Measurements from ENCODE around the gene SEC23IP.

SEC23IP gene

DNA sequence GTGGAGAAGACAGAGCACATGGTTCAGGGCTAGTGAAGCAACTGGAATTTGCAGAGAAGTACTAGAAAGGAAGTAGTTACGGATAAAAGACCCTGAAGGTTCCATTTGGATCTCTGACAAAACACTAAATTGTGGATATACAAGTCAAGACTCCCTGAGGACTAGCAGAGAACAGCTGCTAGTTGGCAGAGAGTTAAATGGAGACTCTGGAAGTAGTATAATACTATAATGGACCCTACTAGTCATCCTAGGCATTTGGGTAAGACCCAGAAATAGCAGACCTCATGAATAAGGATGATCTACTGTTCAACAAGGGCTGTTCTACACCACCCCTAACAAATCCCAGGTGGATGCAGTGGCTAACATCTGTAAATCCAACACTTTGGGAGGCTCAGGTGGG, 39.0 kb upstream of the SEC23IP start:
- no peak for DNase-seq (ENCODE audit: low spot score)
- TF ChIP-seq, protein P1, sequence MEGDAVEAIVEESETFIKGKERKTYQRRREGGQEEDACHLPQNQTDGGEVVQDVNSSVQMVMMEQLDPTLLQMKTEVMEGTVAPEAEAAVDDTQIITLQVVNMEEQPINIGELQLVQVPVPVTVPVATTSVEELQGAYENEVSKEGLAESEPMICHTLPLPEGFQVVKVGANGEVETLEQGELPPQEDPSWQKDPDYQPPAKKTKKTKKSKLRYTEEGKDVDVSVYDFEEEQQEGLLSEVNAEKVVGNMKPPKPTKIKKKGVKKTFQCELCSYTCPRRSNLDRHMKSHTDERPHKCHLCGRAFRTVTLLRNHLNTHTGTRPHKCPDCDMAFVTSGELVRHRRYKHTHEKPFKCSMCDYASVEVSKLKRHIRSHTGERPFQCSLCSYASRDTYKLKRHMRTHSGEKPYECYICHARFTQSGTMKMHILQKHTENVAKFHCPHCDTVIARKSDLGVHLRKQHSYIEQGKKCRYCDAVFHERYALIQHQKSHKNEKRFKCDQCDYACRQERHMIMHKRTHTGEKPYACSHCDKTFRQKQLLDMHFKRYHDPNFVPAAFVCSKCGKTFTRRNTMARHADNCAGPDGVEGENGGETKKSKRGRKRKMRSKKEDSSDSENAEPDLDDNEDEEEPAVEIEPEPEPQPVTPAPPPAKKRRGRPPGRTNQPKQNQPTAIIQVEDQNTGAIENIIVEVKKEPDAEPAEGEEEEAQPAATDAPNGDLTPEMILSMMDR (IDR thresholded peaks at IDR 0.05; ENCODE audit: borderline replicate concordance, control extremely low read depth, extremely low read depth, insufficient read depth, missing control alignments): no peak
- in situ Hi-C loops (cut with MboI; ENCODE audit: low sequenced_read_pairs, unreplicated experiment): loop anchor here (10.0 kb wide), 1 partner anchor 169 kb away; no protein-coding TSS in a partner anchor

DNA sequence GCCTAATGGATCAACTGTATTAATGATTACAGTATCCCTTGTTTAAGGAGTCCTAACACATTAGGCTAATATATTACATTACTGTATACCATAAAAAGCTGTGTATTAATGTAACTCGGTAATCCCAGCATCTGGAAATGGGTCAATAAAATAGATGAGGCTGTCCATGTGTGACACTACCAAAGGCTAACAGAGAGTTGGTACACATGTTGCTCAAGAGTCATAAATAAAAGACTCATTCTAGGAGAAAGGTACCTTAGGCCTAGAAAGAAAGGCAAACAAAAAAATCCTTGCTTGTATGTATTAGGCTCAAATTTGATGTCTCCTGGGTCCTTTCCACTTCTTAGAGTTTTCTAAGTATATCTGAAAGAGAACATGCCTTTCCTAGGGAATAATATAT, 34.5 kb upstream of the SEC23IP start:
- in situ Hi-C loops (cut with MboI; ENCODE audit: low sequenced_read_pairs, unreplicated experiment): loop anchor here (10.0 kb wide), 1 partner anchor 173 kb away; no protein-coding TSS in a partner anchor
- TF ChIP-seq, protein P1 (IDR thresholded peaks at IDR 0.05; ENCODE audit: borderline replicate concordance, control extremely low read depth, extremely low read depth, insufficient read depth, missing control alignments): no peak
- DNase-seq (ENCODE audit: low spot score): no peak

GRCh38 chr10:119859420-119860258, 32.9 kb upstream of the SEC23IP start:
- TF ChIP-seq, protein P1 (IDR thresholded peaks at IDR 0.05; ENCODE audit: borderline replicate concordance, control extremely low read depth, extremely low read depth, insufficient read depth, missing control alignments): peak; percentile 23
- DNase-seq (ENCODE audit: low spot score): peak; percentile 43
- in situ Hi-C loops (cut with MboI; ENCODE audit: low sequenced_read_pairs, unreplicated experiment): loop anchor here (10.0 kb wide), 1 partner anchor 175 kb away; no protein-coding TSS in a partner anchor

DNA sequence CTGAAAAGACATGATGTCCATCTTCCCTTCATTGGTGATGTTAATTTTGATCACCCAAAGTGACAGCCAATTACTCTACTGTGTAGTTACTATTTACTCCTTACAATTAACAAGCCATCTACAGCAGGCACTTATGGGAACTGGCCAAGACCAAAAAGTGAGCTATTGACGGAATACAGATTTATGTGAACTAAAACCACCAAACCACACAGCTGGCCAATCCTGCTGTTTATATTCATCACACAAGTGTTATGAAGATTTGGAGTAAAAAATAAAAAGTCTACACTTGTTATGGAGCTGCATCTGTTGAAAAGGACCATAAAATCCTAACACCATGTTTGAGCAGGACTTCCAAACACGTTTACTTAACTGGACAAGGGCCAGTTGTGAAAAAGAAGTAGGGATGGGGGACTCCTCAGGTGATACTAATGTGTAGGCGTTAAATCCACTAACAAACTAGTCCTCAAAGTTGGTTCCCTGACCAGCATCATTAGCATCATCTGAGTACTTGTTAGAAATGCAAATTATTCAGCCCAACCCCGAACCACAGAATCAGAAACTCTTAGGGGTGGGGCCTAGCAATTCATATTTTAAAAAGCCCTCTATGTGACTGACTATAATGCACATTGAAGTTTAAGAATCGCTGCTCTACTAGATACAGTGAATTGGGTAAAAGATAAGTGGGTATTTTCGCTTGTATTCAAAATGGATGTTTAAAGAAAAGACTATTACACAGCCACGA, 31.5 kb upstream of the SEC23IP start:
- DNase-seq (ENCODE audit: low spot score): no peak
- TF ChIP-seq, protein P1 (IDR thresholded peaks at IDR 0.05; ENCODE audit: borderline replicate concordance, control extremely low read depth, extremely low read depth, insufficient read depth, missing control alignments): no peak
- in situ Hi-C loops (cut with MboI; ENCODE audit: low sequenced_read_pairs, unreplicated experiment): no loop called here

GRCh38 chr10:119862524-119862923, 30.0 kb upstream of the SEC23IP start:
- TF ChIP-seq, protein P1 (IDR thresholded peaks at IDR 0.05; ENCODE audit: borderline replicate concordance, control extremely low read depth, extremely low read depth, insufficient read depth, missing control alignments): no peak
- no peak for DNase-seq (ENCODE audit: low spot score)
- in situ Hi-C loops (cut with MboI; ENCODE audit: low sequenced_read_pairs, unreplicated experiment): no loop called here

- DNase-seq (ENCODE audit: low spot score): no peak
- in situ Hi-C loops (cut with MboI; ENCODE audit: low sequenced_read_pairs, unreplicated experiment): no loop called here
- TF ChIP-seq, protein P1 (IDR thresholded peaks at IDR 0.05; ENCODE audit: borderline replicate concordance, control extremely low read depth, extremely low read depth, insufficient read depth, missing control alignments): no peak
Observed at GRCh38 chr10:119863951-119864565, 28.5 kb upstream of the SEC23IP start.

Measured in GM13976 (cell line).